K562 treated with DMSO at 1 percent for 24 hours (cell line): Measurements from ENCODE around the gene QARS1. TPM values are rescaled to one million over a fixed set of nuclear protein-coding genes. Genes with fewer than 3 reads are reported as not detected.

Experiments used
- total RNA-seq: library from RNA; unstranded; fragments of 300-600 nt; gene quantifications from 2 replicates; pipeline ENCODE4 v1.2.3, GENCODE V29; 2022; ENCODE audit warnings: low read depth; ENCODE audit not compliant: insufficient read depth

Gene QARS1
- total RNA-seq: 615 and 618 TPM in 2 replicates

GRCh38 chr3:49104427-49105291 lies at the start of gene QARS1:
Gene QARS1, minus strand, starts transcription at chr3:49104757. Its CDS starts 24 bp downstream, at chr3:49104733.

GRCh38 chr3:49132437-49133225 lies 28.1 kb upstream of the QARS1 start, which contains the start of gene LAMB2:
Gene LAMB2, minus strand, starts transcription at chr3:49133050. Its CDS starts 183 bp downstream, at chr3:49132867.

DNA sequence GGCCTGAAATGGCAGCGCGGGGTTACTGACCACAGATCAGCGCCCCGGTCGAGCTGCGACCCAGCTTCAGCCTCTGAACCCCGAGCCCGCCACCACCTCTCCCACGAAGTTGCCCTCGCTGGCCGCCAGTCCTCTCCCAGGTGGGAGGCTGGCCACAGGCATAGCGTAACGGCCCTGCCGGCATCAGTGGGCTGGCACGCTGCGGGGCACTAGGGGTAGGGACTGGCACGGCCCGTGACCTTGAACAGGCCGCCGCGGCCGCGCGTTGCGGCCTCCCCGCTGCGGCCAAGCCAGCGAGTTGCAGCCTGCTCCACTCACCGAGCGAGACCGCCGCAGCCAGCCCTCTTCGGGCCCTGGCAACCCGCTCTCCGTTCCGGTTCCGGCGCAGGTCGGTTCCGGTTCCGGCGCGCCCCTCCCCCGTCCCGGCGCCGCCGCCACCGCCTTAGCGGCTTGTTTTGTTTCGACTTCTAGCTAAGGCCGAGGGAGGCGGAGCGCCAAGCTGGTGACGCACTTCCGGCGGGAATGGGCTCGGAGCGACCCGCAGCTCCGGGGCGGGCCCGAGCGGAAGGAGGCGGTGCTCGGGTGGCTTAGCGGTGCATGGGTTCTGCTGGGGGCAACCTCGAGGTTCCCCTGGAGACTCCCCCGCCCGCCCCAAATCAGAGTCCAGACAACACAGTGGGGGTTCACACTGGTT lies 16.0 kb upstream of the QARS1 start, which contains the start of gene USP19:
Gene USP19 (minus strand): TSS at position 386 of the 694 bp plus-strand sequence. CDS start 1,678 bp downstream, outside the sequence.

GRCh38 chr3:49093853-49094767 lies 10.4 kb downstream of the QARS1 start, which contains the start of gene QRICH1:
Gene QRICH1, minus strand, starts transcription at chr3:49094071. Its CDS starts 17,054 bp downstream, at chr3:49077017.

Other genes with a start within 250 kb of the QARS1 start
- gene SLC25A20, start 205.9 kb downstream of the QARS1 start, total RNA-seq: 15.8 and 16.9 TPM in 2 replicates
- gene ARIH2, start 185.9 kb downstream of the QARS1 start, total RNA-seq: 54.7 and 59.3 TPM in 2 replicates
- gene P4HTM, start 114.5 kb downstream of the QARS1 start, total RNA-seq: 0.71 and 1.1 TPM in 2 replicates
- gene WDR6, start 97.4 kb downstream of the QARS1 start, total RNA-seq: 98.0 and 98.5 TPM in 2 replicates
- gene DALRD3, start 86.2 kb downstream of the QARS1 start, total RNA-seq: 19.5 TPM in 2 replicates
- gene NDUFAF3, start 82.6 kb downstream of the QARS1 start, total RNA-seq: 51.3 and 57.7 TPM in 2 replicates
- 231 and 234 TPM in 2 replicates for gene IMPDH2, start 75.4 kb downstream of the QARS1 start, total RNA-seq
- gene QRICH1, start 10.7 kb downstream of the QARS1 start, total RNA-seq: 37.9 and 40.6 TPM in 2 replicates
- gene USP19, start 16.1 kb upstream of the QARS1 start, total RNA-seq: 55.9 and 58.4 TPM in 2 replicates
- gene LAMB2, start 28.3 kb upstream of the QARS1 start, total RNA-seq: 33.5 and 36.3 TPM in 2 replicates
- 15.7 and 17.0 TPM in 2 replicates for gene CCDC71, start 61.6 kb upstream of the QARS1 start, total RNA-seq
- gene KLHDC8B, start 66.8 kb upstream of the QARS1 start, total RNA-seq: 46.2 and 53.9 TPM in 2 replicates
- 4.0 and 6.1 TPM in 2 replicates for gene C3orf62, start 172.5 kb upstream of the QARS1 start, total RNA-seq
- 14.1 and 14.5 TPM in 2 replicates for gene USP4, start 235.3 kb upstream of the QARS1 start, total RNA-seq